Testis (tissue), 3 donors: ENCODE data around the gene FLNB. TPM values are rescaled to one million over a fixed set of nuclear protein-coding genes. Genes with fewer than 3 reads are reported as not detected.

Source experiments
- DNase-seq: peaks from one replicate; pipeline ENCODE4 v3.0.0-alpha.2; 2019
- H3K27ac ChIP-seq, 2 donors: fragments of 200-600 bp; sonication (generic); one replicate each; pipeline ENCODE4 v1.5.1; 2019
- H3K27me3 ChIP-seq: fragments of 200-600 bp; sonication (generic); one replicate; pipeline ENCODE4 v1.5.1; 2019
- H3K36me3 ChIP-seq: fragments of 200-600 bp; sonication (generic); one replicate; pipeline ENCODE4 v1.5.1; 2017; ENCODE audit warnings: low read depth; ENCODE audit errors: missing control alignments
- H3K4me1 ChIP-seq: fragments of 200-600 bp; sonication (generic); one replicate; pipeline ENCODE4 v1.5.1; 2019
- H3K4me3 ChIP-seq, 2 donors: fragments of 200-600 bp; sonication (generic); one replicate each; pipeline ENCODE4 v1.5.1; 2017 to 2019
- H3K9me3 ChIP-seq: fragments of 200-600 bp; sonication (generic); one replicate; pipeline ENCODE4 v1.5.1; 2017
- CTCF ChIP-seq, 3 experiments: fragments of 450-650 bp in 2 of 3; fragments of 200-600 bp in 1 of 3; sonication (generic) in 1 of 3; IDR thresholded peaks; one replicate each; pipeline ENCODE4 v1.5.1; 2016 to 2019; ENCODE audit warnings: antibody characterized with exemption in 3 of 3, mild to moderate bottlenecking in 2 of 3, moderate library complexity in 1 of 3
- POLR2A ChIP-seq: fragments of 450-650 bp; IDR thresholded peaks from one replicate; pipeline ENCODE4 v1.6.1; 2017; ENCODE audit warnings: antibody characterized with exemption, mild to moderate bottlenecking, moderate library complexity
- WGBS, 2 donors: methylation state at CpG; one replicate each; pipeline ENCODE4 v1.1.5; 2018; 5-methylcytosine and 5-hydroxymethylcytosine counted together
- intact Hi-C: fragments of 100-400 bp; cut with DNase I; formaldehyde crosslinking; loops from one replicate; pipeline ENCODE4 v1.15.1; 2023; ENCODE audit warnings: low total_unique reads
- polyA plus RNA-seq: library from polyadenylated mRNA; stranded (reverse); fragments of 350-450 nt; fragmentation: Illumina TruSeq; extraction: RNeasy Lipid Tissue Mini Kit (QIAGEN cat#74804); gene quantifications from one replicate; pipeline ENCODE4 v1.2.3, GENCODE V29; 2014; ENCODE audit warnings: low read depth, low replicate concordance; ENCODE audit not compliant: insufficient read depth
- total RNA-seq, 2 donors: library from RNA; depleted of rRNA; stranded (reverse); fragments of >200 nt; gene quantifications; one replicate each; pipeline ENCODE4 v1.2.3, GENCODE V29; 2016

The FLNB gene
- total and polyA plus RNA-seq, 3 donors from 2014 or later: 105 to 199 (median 166) TPM

DNA sequence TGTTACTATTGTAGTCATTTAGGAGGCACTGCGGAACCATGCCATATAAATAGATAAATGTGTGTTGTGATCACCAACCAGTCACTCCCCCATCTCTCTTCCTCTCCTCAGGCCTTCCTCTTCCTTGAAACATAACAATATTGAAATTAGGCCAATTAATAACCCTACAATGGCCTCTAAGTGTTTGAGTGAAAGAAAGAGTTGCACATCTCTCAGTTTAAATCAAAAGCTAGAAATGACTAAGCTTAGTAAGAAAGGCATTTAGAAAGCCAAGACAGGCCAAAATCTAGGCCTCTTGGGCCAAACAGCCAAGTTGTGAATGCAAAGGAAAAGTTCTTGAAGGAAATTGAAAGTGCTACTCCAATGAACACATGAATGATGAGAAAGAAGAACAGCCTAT lies 210.7 kb downstream of the FLNB start:
- no peaks in the 10 kb centered on the region for H3K36me3 ChIP-seq
- 64 to 83% methylated on average over 1 of the region's 1 CpG for WGBS, 2 donors
- H3K4me1 ChIP-seq: peaks cover 9% of the 10 kb centered on the region
- no peak overlapping the region for H3K4me3 ChIP-seq
- TF ChIP-seq POLR2A (no peak), CTCF (IDR thresholded peaks at IDR 0.05) (no peak)
- DNase-seq: no peak
- no peaks in the 10 kb centered on the region for H3K27me3 ChIP-seq
- H3K27ac ChIP-seq: no peak overlapping the region
- intact Hi-C loops: no loop called here
- no peaks in the 10 kb centered on the region for H3K9me3 ChIP-seq

Other genes with a start within 250 kb of the FLNB start
- gene DNASE1L3, start 202.6 kb downstream of the FLNB start, total RNA-seq: 1 to 10 TPM; 1.2 to 3.8 TPM
- 8.2 TPM for gene DNASE1L3, start 202.6 kb downstream of the FLNB start, polyA plus RNA-seq
- gene ABHD6, start 229.4 kb downstream of the FLNB start, total RNA-seq: 10 to 100 TPM; 12.1 to 17.8 TPM
- gene ABHD6, start 229.4 kb downstream of the FLNB start, polyA plus RNA-seq: 11.7 TPM